Measurements from ENCODE around the gene WTIP.

Gene WTIP

DNA sequence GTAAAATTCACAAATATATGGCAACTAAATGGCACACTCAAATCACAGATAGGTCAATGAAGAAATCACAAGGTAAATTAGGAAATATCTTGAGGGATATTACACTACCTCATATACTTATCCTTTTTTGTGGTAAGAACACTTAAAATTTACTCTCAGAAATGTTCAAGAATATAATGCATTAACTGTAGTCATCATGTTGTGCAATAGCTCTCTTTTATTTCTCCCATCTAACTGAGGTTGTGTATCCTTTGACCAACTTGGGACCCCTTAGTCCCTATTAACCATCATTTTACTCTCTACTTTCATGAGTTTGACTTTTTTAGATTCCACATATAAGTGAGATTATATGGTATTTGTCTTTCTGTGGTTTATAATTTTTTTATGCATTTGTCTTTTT is 52.6 kb downstream of the WTIP start:
- no peak overlapping the region for H3K4me3 ChIP-seq (ENCODE audit: insufficient read depth, low read length, poor library complexity, severe bottlenecking)
- H3K36me3 ChIP-seq (ENCODE audit: low read length) = no peaks in the 10 kb centered on the region
- no peak overlapping the region for H3K9ac ChIP-seq (ENCODE audit: low read length)
- H3F3A ChIP-seq (ENCODE audit: insufficient read depth) = no peaks in the 10 kb centered on the region
- H3K27me3 ChIP-seq (ENCODE audit: low read length) = no peaks in the 10 kb centered on the region
- no peaks in the 10 kb centered on the region for H3K79me2 ChIP-seq (ENCODE audit: insufficient read depth, low read length)
- H3K9me2 ChIP-seq (replicated peaks; ENCODE audit: insufficient read depth, low read length) = no peaks in the 10 kb centered on the region
- H4K20me1 ChIP-seq (ENCODE audit: low read depth, low read length) = no peaks in the 10 kb centered on the region
- no peak overlapping the region for H3K27ac ChIP-seq (ENCODE audit: low read depth, low read length)
- H3K4me2 ChIP-seq (ENCODE audit: low read depth, low read length, poor library complexity, severe bottlenecking) = no peak overlapping the region
- H2AFZ ChIP-seq (ENCODE audit: low read depth, low read length, severe bottlenecking) = no peak overlapping the region
- no peaks in the 10 kb centered on the region for H3K9me3 ChIP-seq (ENCODE audit: insufficient read depth, low read length)
- TF ChIP-seq, protein P1, sequence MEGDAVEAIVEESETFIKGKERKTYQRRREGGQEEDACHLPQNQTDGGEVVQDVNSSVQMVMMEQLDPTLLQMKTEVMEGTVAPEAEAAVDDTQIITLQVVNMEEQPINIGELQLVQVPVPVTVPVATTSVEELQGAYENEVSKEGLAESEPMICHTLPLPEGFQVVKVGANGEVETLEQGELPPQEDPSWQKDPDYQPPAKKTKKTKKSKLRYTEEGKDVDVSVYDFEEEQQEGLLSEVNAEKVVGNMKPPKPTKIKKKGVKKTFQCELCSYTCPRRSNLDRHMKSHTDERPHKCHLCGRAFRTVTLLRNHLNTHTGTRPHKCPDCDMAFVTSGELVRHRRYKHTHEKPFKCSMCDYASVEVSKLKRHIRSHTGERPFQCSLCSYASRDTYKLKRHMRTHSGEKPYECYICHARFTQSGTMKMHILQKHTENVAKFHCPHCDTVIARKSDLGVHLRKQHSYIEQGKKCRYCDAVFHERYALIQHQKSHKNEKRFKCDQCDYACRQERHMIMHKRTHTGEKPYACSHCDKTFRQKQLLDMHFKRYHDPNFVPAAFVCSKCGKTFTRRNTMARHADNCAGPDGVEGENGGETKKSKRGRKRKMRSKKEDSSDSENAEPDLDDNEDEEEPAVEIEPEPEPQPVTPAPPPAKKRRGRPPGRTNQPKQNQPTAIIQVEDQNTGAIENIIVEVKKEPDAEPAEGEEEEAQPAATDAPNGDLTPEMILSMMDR (IDR thresholded peaks at IDR 0.05; ENCODE audit: insufficient read depth, low read length, poor library complexity, severe bottlenecking) = no peak
- TF ChIP-seq EZH2phosphoT487 (conservative IDR thresholded peaks at IDR 0.05; ENCODE audit: low read length) = no peak

DNA sequence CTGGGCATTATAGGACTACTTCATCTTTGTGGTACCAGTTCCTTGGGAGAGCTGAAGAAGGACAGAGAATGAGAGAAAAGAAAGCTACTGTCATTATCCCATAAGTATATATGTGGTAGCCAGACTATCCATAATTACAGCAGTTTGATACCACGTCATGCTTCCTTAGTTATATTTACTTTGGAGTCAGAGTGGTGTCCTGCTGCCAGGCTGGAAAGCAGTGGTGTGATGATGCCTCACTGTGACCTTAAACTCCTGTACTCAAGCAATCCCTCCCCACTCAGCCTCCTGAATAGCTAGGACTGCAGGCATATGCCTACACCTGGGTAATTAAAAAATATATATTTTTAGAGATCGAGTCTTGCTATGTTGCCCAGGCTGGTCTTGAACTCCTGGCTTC is 57.8 kb downstream of the WTIP start:
- Histone ChIP-seq H3K27ac (ENCODE audit: low read depth, low read length) (no peak overlapping the region), H3F3A (ENCODE audit: insufficient read depth) (no peaks in the 10 kb centered on the region), H3K4me2 (ENCODE audit: low read depth, low read length, poor library complexity, severe bottlenecking) (no peak overlapping the region), H4K20me1 (ENCODE audit: low read depth, low read length) (no peaks in the 10 kb centered on the region), H3K9ac (ENCODE audit: low read length) (no peak overlapping the region), H3K36me3 (ENCODE audit: low read length) (no peaks in the 10 kb centered on the region), H3K79me2 (ENCODE audit: insufficient read depth, low read length) (no peaks in the 10 kb centered on the region), H2AFZ (ENCODE audit: low read depth, low read length, severe bottlenecking) (no peak overlapping the region), H3K9me2 (replicated peaks; ENCODE audit: insufficient read depth, low read length) (no peaks in the 10 kb centered on the region), H3K27me3 (ENCODE audit: low read length) (peaks cover 3% of the 10 kb centered on the region; the same call in 1 of the 2 replicates), H3K9me3 (ENCODE audit: insufficient read depth, low read length) (peaks cover 5% of the 10 kb centered on the region; the same call in 1 of the 2 replicates), H3K4me3 (ENCODE audit: insufficient read depth, low read length, poor library complexity, severe bottlenecking) (no peak overlapping the region)
- TF ChIP-seq, protein P1 (IDR thresholded peaks at IDR 0.05; ENCODE audit: insufficient read depth, low read length, poor library complexity, severe bottlenecking) = no peak
- TF ChIP-seq EZH2phosphoT487 (conservative IDR thresholded peaks at IDR 0.05; ENCODE audit: low read length) = no peak

DNA sequence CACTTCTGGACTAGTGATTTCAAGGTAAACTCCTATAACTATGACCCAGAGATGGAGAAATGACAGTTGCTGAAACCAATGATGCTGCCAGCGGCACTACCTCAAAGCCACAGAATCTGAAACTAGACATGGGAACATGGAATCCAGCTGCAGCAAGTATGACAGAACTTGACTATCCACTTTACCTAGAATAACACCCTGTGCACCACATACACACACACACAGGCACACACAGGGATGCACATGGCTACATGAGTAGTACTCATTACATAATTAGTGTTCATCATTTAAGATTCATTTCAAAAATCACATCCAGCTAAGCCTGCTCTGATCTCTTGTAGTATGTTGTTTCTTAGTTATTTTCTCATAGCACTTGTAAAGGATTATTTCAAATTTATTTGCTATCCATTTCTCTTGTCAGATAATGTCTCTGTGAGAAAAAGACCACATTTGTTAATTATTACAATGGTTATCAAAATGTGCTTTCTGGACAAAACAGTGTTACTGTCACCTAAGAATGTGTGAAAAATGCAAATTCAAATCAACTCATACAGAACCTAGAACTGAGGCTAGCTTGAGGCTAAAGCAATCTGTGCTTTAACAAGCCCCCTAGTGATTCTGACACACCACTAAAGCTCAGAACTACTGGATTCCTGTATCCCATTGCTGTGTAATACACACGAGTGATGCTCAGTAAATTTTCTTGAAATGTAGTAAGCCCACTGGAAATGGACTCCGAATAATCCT is 59.4 kb downstream of the WTIP start:
- Histone ChIP-seq H3K36me3 (ENCODE audit: low read length) (no peaks in the 10 kb centered on the region), H3K27me3 (ENCODE audit: low read length) (peaks cover 3% of the 10 kb centered on the region; the same call in 1 of the 2 replicates), H2AFZ (ENCODE audit: low read depth, low read length, severe bottlenecking) (no peak overlapping the region), H3K27ac (ENCODE audit: low read depth, low read length) (no peak overlapping the region), H3F3A (ENCODE audit: insufficient read depth) (no peaks in the 10 kb centered on the region), H3K4me3 (ENCODE audit: insufficient read depth, low read length, poor library complexity, severe bottlenecking) (no peak overlapping the region), H3K4me2 (ENCODE audit: low read depth, low read length, poor library complexity, severe bottlenecking) (no peak overlapping the region), H3K9me3 (ENCODE audit: insufficient read depth, low read length) (peaks cover 5% of the 10 kb centered on the region; the same call in 1 of the 2 replicates), H4K20me1 (ENCODE audit: low read depth, low read length) (no peaks in the 10 kb centered on the region), H3K9ac (ENCODE audit: low read length) (no peak overlapping the region), H3K79me2 (ENCODE audit: insufficient read depth, low read length) (no peaks in the 10 kb centered on the region), H3K9me2 (replicated peaks; ENCODE audit: insufficient read depth, low read length) (no peaks in the 10 kb centered on the region)
- TF ChIP-seq EZH2phosphoT487 (conservative IDR thresholded peaks at IDR 0.05; ENCODE audit: low read length) = no peak
- TF ChIP-seq, protein P1 (IDR thresholded peaks at IDR 0.05; ENCODE audit: insufficient read depth, low read length, poor library complexity, severe bottlenecking) = no peak

Measured in SU-DHL-6 (cell line).